Measurements from ENCODE around the gene PROSER3. TPM values are rescaled to one million over a fixed set of nuclear protein-coding genes. Genes with fewer than 3 reads are reported as not detected.

Gene PROSER3
- total RNA-seq, 2 donors from 2014 or later, result 7.3 to 14.2 TPM

- no peak for TF ChIP-seq POLR2A (IDR thresholded peaks at IDR 0.05)
- TF ChIP-seq CTCF (IDR thresholded peaks at IDR 0.05), result no peak
- Histone ChIP-seq H3K4me1 (peaks cover 20% of the 10 kb centered on the region), H3K27me3 (no peaks in the 10 kb centered on the region), H3K27ac (no peak overlapping the region), H3K4me3 (no peak overlapping the region), H3K36me3 (replicated peaks in 1 of 2; ENCODE audit: insufficient read depth in 1 of 2, low read depth in 2 of 2) (no peaks in the 10 kb centered on the region), H3K9me3 (no peaks in the 10 kb centered on the region)
- peak; percentile 73 for ATAC-seq
- intact Hi-C loops (cut with DNase I), result no loop called here
- WGBS, 2 donors, result 34 to 44% methylated on average over 3 to 19 of the region's 20 CpGs
- DNase-seq, result peak; percentile 69 to 85 (median 80)
Measured at GRCh38 chr19:35790981-35791813, 33.2 kb downstream of the PROSER3 start.

- H3K9me3 ChIP-seq, result no peaks in the 10 kb centered on the region
- TF ChIP-seq CTCF (IDR thresholded peaks at IDR 0.05) (no peak), POLR2A (IDR thresholded peaks at IDR 0.05) (no peak)
- intact Hi-C loops (cut with DNase I), result no loop called here
- no peaks in the 10 kb centered on the region for H3K27me3 ChIP-seq
- ATAC-seq (no peak), DNase-seq (no peak)
- 80% methylated on average over 9 of the region's 9 CpGs; no CpG with 5 or more reads in 1 of the 2 donors for WGBS, 2 donors
- no peak overlapping the region for H3K4me3 ChIP-seq
- no peak overlapping the region for H3K27ac ChIP-seq
- H3K36me3 ChIP-seq (replicated peaks in 1 of 2; ENCODE audit: insufficient read depth in 1 of 2, low read depth in 2 of 2), result no peaks in the 10 kb centered on the region
- H3K4me1 ChIP-seq, result peaks cover 20% of the 10 kb centered on the region
Measured at GRCh38 chr19:35791814-35792279, 33.9 kb downstream of the PROSER3 start.

- H3K36me3 ChIP-seq (replicated peaks in 1 of 2; ENCODE audit: insufficient read depth in 1 of 2, low read depth in 2 of 2), result no peaks in the 10 kb centered on the region
- intact Hi-C loops (cut with DNase I), result no loop called here
- no peaks in the 10 kb centered on the region for H3K27me3 ChIP-seq
- H3K4me1 ChIP-seq, result peaks cover 20% of the 10 kb centered on the region
- no peak overlapping the region for H3K27ac ChIP-seq
- ATAC-seq (no peak), DNase-seq (no peak)
- no peaks in the 10 kb centered on the region for H3K9me3 ChIP-seq
- WGBS, 2 donors, result 89 to 92% methylated on average over 9 to 15 of the region's 15 CpGs
- no peak overlapping the region for H3K4me3 ChIP-seq
- TF ChIP-seq CTCF (IDR thresholded peaks at IDR 0.05) (no peak), POLR2A (IDR thresholded peaks at IDR 0.05) (no peak)
Measured at GRCh38 chr19:35792312-35792711, 34.3 kb downstream of the PROSER3 start.

- no peak overlapping the region for H3K4me3 ChIP-seq
- peaks cover 20% of the 10 kb centered on the region for H3K4me1 ChIP-seq
- H3K36me3 ChIP-seq (replicated peaks in 1 of 2; ENCODE audit: insufficient read depth in 1 of 2, low read depth in 2 of 2), result no peaks in the 10 kb centered on the region
- ATAC-seq, result no peak
- H3K27ac ChIP-seq, result no peak overlapping the region
- H3K9me3 ChIP-seq, result no peaks in the 10 kb centered on the region
- 77 to 91% methylated on average over 4 to 8 of the region's 8 CpGs for WGBS, 2 donors
- no peak for DNase-seq
- TF ChIP-seq POLR2A (IDR thresholded peaks at IDR 0.05) (no peak), CTCF (IDR thresholded peaks at IDR 0.05) (no peak)
- no peaks in the 10 kb centered on the region for H3K27me3 ChIP-seq
- intact Hi-C loops (cut with DNase I), result no loop called here
Measured at GRCh38 chr19:35792888-35793287, 34.9 kb downstream of the PROSER3 start.

Data from body of pancreas (tissue), 4 donors.